AG10803 (cell line): ENCODE results near the gene DNAH11.

Source experiments
- DNase-seq: peaks from one replicate; pipeline ENCODE4 v3.0.0; 2010; ENCODE audit warnings: low read depth
- H3K4me3 ChIP-seq: 2 replicates; pipeline ENCODE4 v1.5.1; 2011; ENCODE audit warnings: mild to moderate bottlenecking, low read length, control low read depth
- TF ChIP-seq, protein P1 (sequence below): conservative IDR thresholded peaks from 2 replicates; pipeline ENCODE4 v1.5.1; 2011; ENCODE audit warnings: mild to moderate bottlenecking, low read length, control low read depth, inconsistent platforms

The DNAH11 gene

DNA sequence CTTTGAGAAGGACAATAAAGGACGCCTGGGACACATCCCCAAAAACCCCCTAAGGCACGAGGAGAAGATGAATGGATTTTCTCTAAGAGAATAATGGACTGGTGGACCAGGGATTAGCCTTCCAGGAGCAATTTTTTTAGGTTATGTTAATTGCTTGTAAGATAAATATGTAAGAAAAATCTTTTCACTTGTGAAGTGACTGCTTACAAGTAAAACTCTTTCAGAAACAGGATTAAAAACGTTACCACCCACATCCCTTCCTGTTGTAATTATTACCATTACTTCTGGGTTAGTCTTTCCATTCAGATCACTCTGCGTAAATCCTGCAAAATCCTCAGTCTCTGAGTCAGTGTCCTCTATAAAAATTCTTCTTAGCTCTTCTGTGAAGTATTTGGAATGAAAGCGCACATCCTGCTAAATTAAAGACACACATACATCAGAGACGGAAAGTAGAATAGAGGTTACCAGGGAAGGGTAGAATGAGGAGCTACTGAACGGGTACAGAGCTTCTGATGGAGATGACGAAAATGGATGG is 368.6 kb downstream of the DNAH11 start:
- H3K4me3 ChIP-seq: no peak overlapping the region
- TF ChIP-seq, protein P1, sequence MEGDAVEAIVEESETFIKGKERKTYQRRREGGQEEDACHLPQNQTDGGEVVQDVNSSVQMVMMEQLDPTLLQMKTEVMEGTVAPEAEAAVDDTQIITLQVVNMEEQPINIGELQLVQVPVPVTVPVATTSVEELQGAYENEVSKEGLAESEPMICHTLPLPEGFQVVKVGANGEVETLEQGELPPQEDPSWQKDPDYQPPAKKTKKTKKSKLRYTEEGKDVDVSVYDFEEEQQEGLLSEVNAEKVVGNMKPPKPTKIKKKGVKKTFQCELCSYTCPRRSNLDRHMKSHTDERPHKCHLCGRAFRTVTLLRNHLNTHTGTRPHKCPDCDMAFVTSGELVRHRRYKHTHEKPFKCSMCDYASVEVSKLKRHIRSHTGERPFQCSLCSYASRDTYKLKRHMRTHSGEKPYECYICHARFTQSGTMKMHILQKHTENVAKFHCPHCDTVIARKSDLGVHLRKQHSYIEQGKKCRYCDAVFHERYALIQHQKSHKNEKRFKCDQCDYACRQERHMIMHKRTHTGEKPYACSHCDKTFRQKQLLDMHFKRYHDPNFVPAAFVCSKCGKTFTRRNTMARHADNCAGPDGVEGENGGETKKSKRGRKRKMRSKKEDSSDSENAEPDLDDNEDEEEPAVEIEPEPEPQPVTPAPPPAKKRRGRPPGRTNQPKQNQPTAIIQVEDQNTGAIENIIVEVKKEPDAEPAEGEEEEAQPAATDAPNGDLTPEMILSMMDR: no peak
- DNase-seq: peak; percentile 87

DNA sequence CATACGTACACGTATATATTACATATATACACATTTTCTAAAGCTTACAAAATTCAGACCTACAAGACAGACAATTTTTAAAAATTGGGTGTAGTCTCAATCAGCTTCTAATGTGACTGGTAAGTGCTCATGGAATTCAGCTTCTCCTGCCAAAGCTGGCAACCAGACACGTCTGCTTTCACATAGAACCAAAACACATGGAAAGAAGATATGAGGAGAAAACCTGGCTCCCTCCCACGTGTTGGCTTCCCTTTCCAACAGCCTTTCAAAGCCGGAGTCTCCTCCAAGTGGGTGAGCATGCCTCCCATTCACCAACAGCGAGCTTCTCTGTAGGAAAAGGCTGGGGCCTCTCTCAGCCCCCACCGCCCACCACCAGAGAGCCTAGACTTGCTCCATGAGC is 369.5 kb downstream of the DNAH11 start:
- peak; percentile 94 for DNase-seq
- TF ChIP-seq, protein P1: no peak
- no peak overlapping the region for H3K4me3 ChIP-seq

DNA sequence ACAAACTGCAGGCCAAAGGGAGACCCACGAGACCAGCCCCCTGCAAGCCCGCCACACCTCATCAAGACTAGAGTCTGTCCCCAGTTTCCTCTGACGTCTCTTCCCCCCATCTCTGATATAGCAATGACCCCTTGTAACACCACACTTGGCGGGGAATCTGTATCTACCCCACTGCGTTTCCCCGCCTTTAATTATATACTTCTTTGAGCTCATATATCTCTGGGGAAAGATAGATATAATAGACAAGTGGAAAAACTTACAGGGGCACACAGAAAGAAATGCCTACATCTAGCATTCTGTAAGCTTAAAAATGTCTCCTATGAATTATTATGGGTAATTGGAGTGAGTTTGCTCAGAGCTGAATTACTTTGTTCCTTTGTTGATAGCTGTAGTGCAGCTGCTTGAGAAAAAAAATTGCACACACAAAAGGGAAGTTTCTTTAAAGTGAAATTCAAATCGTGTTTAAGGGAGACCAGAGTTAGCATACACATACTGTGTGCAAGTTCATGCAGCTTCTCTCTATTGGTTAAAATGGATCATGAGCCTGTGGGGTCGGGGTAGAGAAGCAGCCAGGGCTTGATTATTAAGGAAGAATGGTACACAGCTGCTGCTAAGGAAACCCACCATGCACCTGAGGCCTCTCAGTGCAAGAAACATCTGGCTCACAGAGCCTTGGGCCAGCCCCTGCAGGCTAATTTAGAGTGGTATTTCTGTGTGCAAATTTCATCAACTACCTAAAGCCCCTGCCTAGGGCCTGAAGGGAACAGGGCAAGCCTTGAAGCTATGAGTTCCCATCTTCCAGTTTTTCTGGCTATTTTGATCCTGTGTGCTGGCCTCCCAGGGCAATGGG is 370.3 kb downstream of the DNAH11 start:
- H3K4me3 ChIP-seq: no peak overlapping the region
- TF ChIP-seq, protein P1: no peak
- no peak for DNase-seq

DNA sequence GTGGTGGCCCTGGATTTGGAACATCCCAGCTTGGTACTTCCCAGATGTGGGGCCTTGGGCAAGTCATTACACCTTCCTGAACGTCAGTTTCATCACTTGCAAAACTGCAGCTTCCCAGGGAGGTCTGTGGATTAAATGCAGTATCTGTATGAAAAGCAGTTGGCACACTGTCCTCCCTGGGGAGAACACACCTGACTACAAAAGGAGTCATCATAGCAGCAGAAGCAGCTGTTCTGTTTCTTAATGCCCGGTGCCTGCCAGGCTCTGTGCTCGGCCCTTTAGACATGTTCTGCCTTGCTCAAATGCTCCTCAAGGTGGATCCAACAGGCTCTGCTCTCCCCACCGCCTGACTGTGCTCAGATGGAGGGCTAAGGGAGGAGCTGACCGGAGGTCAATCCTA is 371.8 kb downstream of the DNAH11 start:
- no peak overlapping the region for H3K4me3 ChIP-seq
- no peak for DNase-seq
- TF ChIP-seq, protein P1: no peak

DNA sequence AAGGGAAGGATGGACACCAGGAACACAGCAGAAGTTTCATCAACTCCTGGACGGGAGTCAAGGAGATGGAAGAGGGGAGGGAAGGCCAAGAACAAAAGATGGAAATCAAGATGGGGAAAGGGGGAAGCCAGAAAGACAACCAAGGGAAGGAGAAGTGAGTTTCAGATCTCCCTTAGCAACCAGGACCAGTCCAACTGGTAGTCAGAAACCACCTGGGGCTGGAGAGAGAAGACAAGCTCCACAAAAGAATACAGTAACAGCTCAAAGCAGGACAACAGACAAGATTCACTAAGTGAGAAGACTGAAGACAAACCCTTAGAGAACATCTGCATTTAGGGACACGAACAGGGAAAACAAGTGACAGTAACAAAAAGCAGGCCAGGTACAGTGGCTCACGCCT is 372.3 kb downstream of the DNAH11 start:
- no peak for DNase-seq
- TF ChIP-seq, protein P1: no peak
- no peak overlapping the region for H3K4me3 ChIP-seq

DNA sequence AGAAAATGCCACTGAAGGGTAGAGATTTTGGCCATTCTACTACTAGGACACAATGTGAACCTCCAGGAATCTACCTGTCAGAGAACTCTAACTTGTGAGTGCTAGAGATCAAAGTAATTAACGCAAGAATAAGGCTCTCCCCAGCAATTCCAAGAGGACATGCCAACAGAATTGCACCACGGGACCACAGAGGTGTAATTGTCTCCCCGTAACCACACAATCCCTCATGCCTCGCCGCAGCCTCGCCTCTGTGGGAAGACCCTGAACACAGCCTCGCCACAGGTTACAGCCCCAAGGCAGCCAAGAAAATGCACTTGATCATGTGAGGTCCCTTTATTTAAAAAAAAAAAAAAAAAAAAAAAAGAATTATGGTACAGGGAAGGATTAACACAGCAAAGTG is 373.3 kb downstream of the DNAH11 start:
- DNase-seq: no peak
- TF ChIP-seq, protein P1: no peak
- no peak overlapping the region for H3K4me3 ChIP-seq

DNA sequence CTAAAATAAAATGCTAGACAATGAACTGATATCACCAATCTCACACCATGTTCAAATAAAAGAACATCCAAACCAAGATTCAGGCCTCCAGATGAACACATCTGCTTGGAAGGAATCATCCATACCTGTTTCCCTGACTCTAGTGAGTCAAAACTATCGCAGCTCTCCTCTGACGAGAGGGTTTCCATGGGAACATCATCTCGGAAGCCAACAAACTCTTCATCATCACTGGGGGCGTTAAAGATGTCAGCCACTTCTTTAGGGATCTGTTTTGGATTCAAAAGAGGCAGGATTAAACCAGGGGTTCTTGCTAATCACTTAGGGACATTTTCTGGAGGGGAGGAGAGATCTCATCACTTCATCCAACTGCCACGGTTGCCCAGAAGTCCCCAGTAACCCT is 373.8 kb downstream of the DNAH11 start:
- no peak overlapping the region for H3K4me3 ChIP-seq
- DNase-seq: no peak
- TF ChIP-seq, protein P1: no peak
